ENCODE results near the gene PROCA1.

PROCA1 gene

GRCh38 chr17:28655160-28655559 is 56.5 kb downstream of the PROCA1 start:
- TF ChIP-seq CTCF (IDR thresholded peaks at IDR 0.05; ENCODE audit: extremely low read depth, insufficient read depth, missing control alignments), result no peak
- in situ Hi-C loops (cut with MboI; ENCODE audit: low pct_unique_long_range_greater_than_20kb, low sequenced_read_pairs, unreplicated experiment), result no loop called here
- no peak for DNase-seq (ENCODE audit: low spot score)
